Mesendoderm (in vitro differentiated cells): Measurements from ENCODE around the gene SMARCC2.

ENCODE experiments used
- DNase-seq: peaks from one replicate; pipeline ENCODE4 v3.0.0; 2013
- H2AK5ac ChIP-seq: 2 replicates; pipeline ENCODE4 v1.6.1; 2013; ENCODE audit warnings: low read length, inconsistent platforms
- H2BK120ac ChIP-seq: 2 replicates; pipeline ENCODE4 v1.6.1; 2013; ENCODE audit warnings: low read depth, mild to moderate bottlenecking, low read length, moderate library complexity, mixed read lengths
- H2BK15ac ChIP-seq: replicated peaks from 2 replicates; pipeline ENCODE4 v1.6.1; 2013; ENCODE audit warnings: low read depth, mild to moderate bottlenecking, moderate library complexity
- H2BK5ac ChIP-seq: 2 replicates; pipeline ENCODE4 v1.6.1; 2013; ENCODE audit warnings: low read length, inconsistent platforms
- H3K18ac ChIP-seq: 2 replicates; pipeline ENCODE4 v1.6.1; 2013; ENCODE audit warnings: mild to moderate bottlenecking, low read length, mixed read lengths
- H3K23ac ChIP-seq: one replicate; pipeline ENCODE4 v1.6.1; 2013; ENCODE audit warnings: low read length
- H3K27ac ChIP-seq: 2 replicates; pipeline ENCODE4 v1.5.1; 2013; ENCODE audit warnings: low read depth, mild to moderate bottlenecking, inconsistent platforms, low read length, moderate library complexity
- H3K27me3 ChIP-seq: 2 replicates; pipeline ENCODE4 v1.6.1; 2013; ENCODE audit warnings: low read length, control low read depth, mild to moderate bottlenecking, inconsistent platforms; ENCODE audit not compliant: insufficient read depth, poor library complexity
- H3K36me3 ChIP-seq: 2 replicates; pipeline ENCODE4 v1.6.1; 2013; ENCODE audit warnings: low read length, inconsistent platforms; ENCODE audit not compliant: control insufficient read depth, insufficient read depth
- H3K4ac ChIP-seq: one replicate; pipeline ENCODE4 v1.6.1; 2013; ENCODE audit warnings: low read depth, mild to moderate bottlenecking, low read length, moderate library complexity
- H3K4me1 ChIP-seq: 2 replicates; pipeline ENCODE4 v1.6.1; 2013; ENCODE audit warnings: low read depth, low read length, inconsistent platforms; ENCODE audit not compliant: control insufficient read depth
- H3K4me2 ChIP-seq: 2 replicates; pipeline ENCODE4 v1.6.1; 2013; ENCODE audit warnings: low read length
- H3K4me3 ChIP-seq: 2 replicates; pipeline ENCODE4 v1.5.1; 2013; ENCODE audit warnings: mild to moderate bottlenecking, low read length
- H3K56ac ChIP-seq: one replicate; pipeline ENCODE4 v1.6.1; 2013; ENCODE audit warnings: low read length
- H3K79me1 ChIP-seq: 2 replicates; pipeline ENCODE4 v1.6.1; 2013; ENCODE audit warnings: low read length, inconsistent platforms
- H3K79me2 ChIP-seq: 2 replicates; pipeline ENCODE4 v1.6.1; 2013; ENCODE audit warnings: mild to moderate bottlenecking, low read length; ENCODE audit not compliant: control insufficient read depth, insufficient read depth
- H3K9ac ChIP-seq: 2 replicates; pipeline ENCODE4 v1.6.1; 2013; ENCODE audit warnings: low read length, inconsistent platforms
- H4K5ac ChIP-seq: one replicate; pipeline ENCODE4 v1.6.1; 2013; ENCODE audit warnings: low read length
- H4K8ac ChIP-seq: one replicate; pipeline ENCODE4 v1.6.1; 2013; ENCODE audit warnings: low read depth, mild to moderate bottlenecking, control low read depth, low read length, moderate library complexity
- WGBS: extraction: QIAGEN DNeasy Blood & Tissue Kit; methylation state at CpG from one replicate; pipeline ENCODE4 v1.1.7; 2013; ENCODE audit warnings: low lambda C conversion rate, missing lambda C conversion rate; ENCODE audit not compliant: insufficient coverage; ENCODE audit errors: extremely low coverage; 5-methylcytosine and 5-hydroxymethylcytosine counted together

The SMARCC2 gene

DNA sequence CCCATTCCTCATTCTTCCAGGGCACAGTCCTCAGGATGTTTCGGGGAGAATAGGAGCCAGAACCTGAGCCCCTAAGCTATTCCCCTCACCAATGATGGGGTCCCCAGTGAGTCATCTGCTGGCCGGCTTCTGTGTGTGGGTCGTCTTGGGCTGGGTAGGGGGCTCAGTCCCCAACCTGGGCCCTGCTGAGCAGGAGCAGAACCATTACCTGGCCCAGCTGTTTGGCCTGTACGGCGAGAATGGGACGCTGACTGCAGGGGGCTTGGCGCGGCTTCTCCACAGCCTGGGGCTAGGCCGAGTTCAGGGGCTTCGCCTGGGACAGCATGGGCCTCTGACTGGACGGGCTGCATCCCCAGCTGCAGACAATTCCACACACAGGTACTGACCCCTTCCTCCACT lies 41.9 kb upstream of the SMARCC2 start:
- H2BK120ac ChIP-seq, result no peak overlapping the region
- H3K18ac ChIP-seq, result no peak overlapping the region
- WGBS, result no CpG with 5 or more reads among the region's 11 CpGs
- no peak overlapping the region for H3K9ac ChIP-seq
- no peak overlapping the region for H3K23ac ChIP-seq
- H3K27me3 ChIP-seq, result no peaks in the 10 kb centered on the region
- H3K79me2 ChIP-seq, result no peaks in the 10 kb centered on the region
- no peaks in the 10 kb centered on the region for H3K36me3 ChIP-seq
- no peak overlapping the region for H3K4ac ChIP-seq
- no peaks in the 10 kb centered on the region for H3K4me1 ChIP-seq
- H2BK5ac ChIP-seq, result no peak overlapping the region
- no peak overlapping the region for H4K5ac ChIP-seq
- no peaks in the 10 kb centered on the region for H3K79me1 ChIP-seq
- no peak for DNase-seq
- no peak overlapping the region for H3K27ac ChIP-seq
- H3K4me3 ChIP-seq, result no peak overlapping the region
- H4K8ac ChIP-seq, result no peak overlapping the region
- H2AK5ac ChIP-seq, result no peak overlapping the region
- H3K56ac ChIP-seq, result no peak overlapping the region
- no peak overlapping the region for H2BK15ac ChIP-seq
- no peak overlapping the region for H3K4me2 ChIP-seq

DNA sequence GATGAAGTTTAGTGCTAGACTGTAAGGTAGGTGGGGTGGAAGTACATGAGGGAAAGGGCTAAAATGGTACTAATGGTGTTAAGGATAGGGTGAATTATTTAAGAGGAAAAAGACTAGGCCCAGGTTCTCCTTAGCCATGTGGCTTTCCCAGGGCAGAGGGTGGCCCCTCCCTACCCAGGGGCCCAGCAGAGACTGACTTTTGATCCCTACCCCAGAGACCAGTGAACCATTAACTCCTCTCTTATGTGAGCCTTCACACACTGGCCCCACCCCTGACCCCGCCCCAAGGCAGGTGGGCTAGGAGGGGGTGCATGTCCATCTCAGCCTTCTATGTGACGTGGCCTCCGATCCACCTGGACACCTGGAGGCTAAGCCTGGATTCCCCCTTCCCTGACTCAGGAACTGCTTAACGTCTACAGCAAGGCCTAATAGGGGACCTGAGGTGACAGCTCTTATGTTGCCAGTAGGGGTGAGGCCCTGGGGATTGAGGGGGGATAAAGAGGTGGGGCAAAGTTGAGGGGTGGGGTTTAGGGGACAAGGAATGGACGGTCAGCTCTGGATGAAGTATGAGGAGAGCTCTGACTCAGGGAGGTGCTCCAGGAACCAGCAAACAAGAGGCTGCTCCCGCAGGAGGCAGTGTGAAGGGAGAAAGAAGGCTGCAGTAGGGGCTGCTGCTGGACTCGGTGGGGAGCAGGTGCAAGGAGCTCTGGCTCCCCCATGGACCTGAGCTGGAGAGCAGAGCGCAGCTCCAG lies 41.3 kb upstream of the SMARCC2 start:
- H2BK120ac ChIP-seq, result no peak overlapping the region
- no peak overlapping the region for H3K23ac ChIP-seq
- no peaks in the 10 kb centered on the region for H3K27me3 ChIP-seq
- no peak for DNase-seq
- no peaks in the 10 kb centered on the region for H3K4me1 ChIP-seq
- no peak overlapping the region for H4K5ac ChIP-seq
- WGBS, result no CpG with 5 or more reads among the region's 8 CpGs
- H2AK5ac ChIP-seq, result no peak overlapping the region
- no peak overlapping the region for H2BK15ac ChIP-seq
- no peaks in the 10 kb centered on the region for H3K79me2 ChIP-seq
- H3K56ac ChIP-seq, result no peak overlapping the region
- H3K4ac ChIP-seq, result no peak overlapping the region
- H4K8ac ChIP-seq, result no peak overlapping the region
- H2BK5ac ChIP-seq, result no peak overlapping the region
- H3K4me3 ChIP-seq, result no peak overlapping the region
- no peak overlapping the region for H3K27ac ChIP-seq
- H3K18ac ChIP-seq, result no peak overlapping the region
- H3K36me3 ChIP-seq, result no peaks in the 10 kb centered on the region
- no peaks in the 10 kb centered on the region for H3K79me1 ChIP-seq
- H3K9ac ChIP-seq, result no peak overlapping the region
- H3K4me2 ChIP-seq, result no peak overlapping the region

- Histone ChIP-seq H3K9ac (no peak within 1 kb of the TSS), H2BK15ac (no peak within 1 kb of the TSS), H3K79me2 (no peaks in the 10 kb centered on the region), H3K4me2 (no peak within 1 kb of the TSS), H4K5ac (no peak within 1 kb of the TSS), H3K23ac (no peak within 1 kb of the TSS), H3K4me3 (no peak within 1 kb of the TSS), H4K8ac (no peak within 1 kb of the TSS), H2AK5ac (no peak within 1 kb of the TSS), H3K4me1 (no peaks in the 10 kb centered on the region), H3K4ac (no peak within 1 kb of the TSS), H2BK120ac (no peak within 1 kb of the TSS), H3K79me1 (no peaks in the 10 kb centered on the region), H3K36me3 (no peaks in the 10 kb centered on the region), H3K27me3 (no peaks in the 10 kb centered on the region), H3K27ac (no peak within 1 kb of the TSS), H3K18ac (no peak within 1 kb of the TSS), H3K56ac (no peak within 1 kb of the TSS), H2BK5ac (no peak within 1 kb of the TSS)
- WGBS, result no CpG with 5 or more reads among the region's 4 CpGs
- no peak for DNase-seq
Measured at GRCh38 chr12:56229916-56230431, 40.7 kb upstream of the SMARCC2 start, which contains the start of gene SLC39A5. TSS of gene SLC39A5 (plus strand) at chr12:56230051. CDS start at chr12:56231275, 1,224 bp downstream.

- WGBS, result no CpG with 5 or more reads among the region's 7 CpGs
- Histone ChIP-seq H2BK5ac (no peak overlapping the region), H4K8ac (no peak overlapping the region), H3K23ac (no peak overlapping the region), H2BK120ac (no peak overlapping the region), H3K79me1 (no peaks in the 10 kb centered on the region), H3K4me2 (no peak overlapping the region), H3K9ac (no peak overlapping the region), H2AK5ac (no peak overlapping the region), H3K79me2 (no peaks in the 10 kb centered on the region), H3K4me1 (no peaks in the 10 kb centered on the region), H2BK15ac (no peak overlapping the region), H3K56ac (no peak overlapping the region), H3K18ac (no peak overlapping the region), H3K36me3 (no peaks in the 10 kb centered on the region), H4K5ac (no peak overlapping the region), H3K4me3 (no peak overlapping the region), H3K4ac (no peak overlapping the region), H3K27me3 (no peaks in the 10 kb centered on the region), H3K27ac (no peak overlapping the region)
- DNase-seq, result peak; percentile 37
Measured at GRCh38 chr12:56229082-56229481, 39.8 kb upstream of the SMARCC2 start.

DNA sequence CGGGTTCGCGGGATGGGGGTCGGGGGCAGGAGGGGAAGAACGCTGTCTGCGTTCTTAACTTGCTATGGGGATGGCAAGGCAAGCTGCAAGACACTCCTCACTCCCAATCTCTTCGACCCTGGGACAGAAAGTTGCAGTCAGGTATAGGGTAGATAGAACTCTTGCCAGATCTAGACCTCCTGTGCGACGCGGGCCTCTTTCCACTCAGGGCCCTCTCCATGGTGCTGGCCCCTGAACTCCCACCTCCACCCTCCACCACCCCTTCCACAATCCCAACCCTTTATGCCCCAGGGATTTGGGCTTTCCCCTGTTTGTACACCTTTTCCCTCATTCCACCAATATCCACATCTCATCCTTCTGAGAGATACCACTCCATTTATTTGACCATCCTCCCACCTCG lies 35.7 kb upstream of the SMARCC2 start:
- H3K27ac ChIP-seq, result no peak overlapping the region
- H3K9ac ChIP-seq, result no peak overlapping the region
- no peak overlapping the region for H4K8ac ChIP-seq
- no peak overlapping the region for H3K4me2 ChIP-seq
- H3K79me1 ChIP-seq, result no peaks in the 10 kb centered on the region
- H3K36me3 ChIP-seq, result no peaks in the 10 kb centered on the region
- H3K23ac ChIP-seq, result no peak overlapping the region
- WGBS, result no CpG with 5 or more reads among the region's 11 CpGs
- H3K18ac ChIP-seq, result no peak overlapping the region
- peaks cover 9% of the 10 kb centered on the region for H3K79me2 ChIP-seq
- H2AK5ac ChIP-seq, result no peak overlapping the region
- no peak overlapping the region for H2BK5ac ChIP-seq
- H2BK15ac ChIP-seq, result no peak overlapping the region
- no peaks in the 10 kb centered on the region for H3K4me1 ChIP-seq
- no peak overlapping the region for H3K4me3 ChIP-seq
- no peak overlapping the region for H4K5ac ChIP-seq
- no peak overlapping the region for H3K4ac ChIP-seq
- H2BK120ac ChIP-seq, result no peak overlapping the region
- no peak for DNase-seq
- H3K56ac ChIP-seq, result peak overlapping the region; percentile 86
- H3K27me3 ChIP-seq, result no peaks in the 10 kb centered on the region
